Keratinocyte (primary cell): ENCODE data around the gene SLC22A1. TPM values are rescaled to one million over a fixed set of nuclear protein-coding genes. Genes with fewer than 3 reads are reported as not detected.

Experiments used
- DNase-seq: peaks from one replicate; pipeline ENCODE4 v3.0.0-alpha.2; 2011; ENCODE audit warnings: low read depth, missing footprints, low spot score
- FAIRE-seq: peaks from 2 replicates; lab custom pipeline; 2011; peaks lifted over from hg19 to GRCh38; lab: Jason Lieb, UNC
- H2AFZ ChIP-seq: 2 replicates; pipeline ENCODE4 v1.6.0; 2012; ENCODE audit warnings: low read length, control low read depth, inconsistent platforms; ENCODE audit not compliant: control insufficient read depth
- H3K27ac ChIP-seq: 2 replicates; pipeline ENCODE4 v1.5.1; 2011; ENCODE audit warnings: low read length; ENCODE audit not compliant: control insufficient read depth, insufficient read depth
- H3K27me3 ChIP-seq: 3 replicates; pipeline ENCODE4 v1.6.0; 2011; ENCODE audit warnings: low read length; ENCODE audit not compliant: control insufficient read depth, insufficient read depth; ENCODE audit errors: extremely low read depth
- H3K36me3 ChIP-seq, 2 experiments: 2 replicates in 1 of 2; 3 replicates in 1 of 2; pipeline ENCODE4 v1.5.1; 2011; ENCODE audit warnings: low read length in 2 of 2, mild to moderate bottlenecking in 1 of 2; ENCODE audit not compliant: control insufficient read depth in 2 of 2, insufficient read depth in 2 of 2; ENCODE audit errors: extremely low read depth in 1 of 2
- H3K4me1 ChIP-seq: 3 replicates; pipeline ENCODE4 v1.5.1; 2011; ENCODE audit warnings: low read length; ENCODE audit not compliant: control insufficient read depth, insufficient read depth; ENCODE audit errors: extremely low read depth
- H3K4me2 ChIP-seq: 3 replicates; pipeline ENCODE4 v1.6.0; 2011; ENCODE audit warnings: low read depth, low read length; ENCODE audit not compliant: control insufficient read depth, insufficient read depth; ENCODE audit errors: extremely low read depth
- H3K4me3 ChIP-seq, 3 experiments: fragments of 200-600 bp in 1 of 3; sonication (generic) in 1 of 3; 2 replicates in 2 of 3; 3 replicates in 1 of 3; pipeline ENCODE4 v1.5.1; 2011 to 2016; ENCODE audit warnings: low read length in 3 of 3, mild to moderate bottlenecking in 3 of 3, control low read depth in 2 of 3, inconsistent platforms in 1 of 3, low read depth in 1 of 3, mixed read lengths in 1 of 3, mixed run types in 1 of 3, moderate library complexity in 1 of 3; ENCODE audit not compliant: control insufficient read depth in 2 of 3, insufficient read depth in 2 of 3; ENCODE audit errors: extremely low read depth in 1 of 3
- H3K79me2 ChIP-seq: 2 replicates; pipeline ENCODE4 v1.6.0; 2012; ENCODE audit warnings: low read length; ENCODE audit not compliant: control insufficient read depth, insufficient read depth
- H3K9ac ChIP-seq: 3 replicates; pipeline ENCODE4 v1.6.0; 2011; ENCODE audit warnings: low read length; ENCODE audit not compliant: control insufficient read depth, insufficient read depth; ENCODE audit errors: extremely low read depth
- H3K9me1 ChIP-seq: 3 replicates; pipeline ENCODE4 v1.6.0; 2011; ENCODE audit warnings: low read length; ENCODE audit not compliant: control insufficient read depth, insufficient read depth; ENCODE audit errors: extremely low read depth
- H3K9me3 ChIP-seq: 2 replicates; pipeline ENCODE4 v1.5.1; 2012; ENCODE audit warnings: low read depth, low read length; ENCODE audit not compliant: control insufficient read depth
- H4K20me1 ChIP-seq: 3 replicates; pipeline ENCODE4 v1.6.0; 2011; ENCODE audit warnings: low read length; ENCODE audit not compliant: control insufficient read depth, insufficient read depth; ENCODE audit errors: extremely low read depth
- EZH2 ChIP-seq: IDR thresholded peaks from one replicate; pipeline ENCODE4 v1.6.1; 2012; ENCODE audit warnings: inconsistent platforms, mild to moderate bottlenecking, low read length, moderate library complexity
- dilution Hi-C: fragments of 300-500 bp; cut with MboI; formaldehyde crosslinking; loops from one replicate; pipeline ENCODE4 v1.7.0; 2020; ENCODE audit warnings: low sequenced_read_pairs; ENCODE audit not compliant: extremely low pct_ligation_motif_present
- polyA plus RNA-seq, 5 experiments: library from polyadenylated mRNA; depleted of rRNA in 3 of 5; stranded (reverse) in 3 of 5; stranded (forward) in 1 of 5; unstranded in 1 of 5; fragments of >200 nt; gene quantifications; 1 replicate in 1 of 5; 2 replicates in 3 of 5; 3 replicates in 1 of 5; pipeline versions ENCODE4 v1.2.1 to v1.2.3, GENCODE V29; 2011 to 2012; ENCODE audit warnings: missing spikeins in 2 of 5, low read depth in 1 of 5, low replicate concordance in 1 of 5
- TF ChIP-seq, protein P1 (sequence below), 3 experiments: IDR thresholded peaks in 1 of 3; conservative IDR thresholded peaks in 1 of 3; optimal IDR thresholded peaks in 1 of 3; 2 replicates in 2 of 3; 3 replicates in 1 of 3; pipeline versions ENCODE3 to v1.5.1; 2011; ENCODE audit warnings: low read length in 3 of 3, mild to moderate bottlenecking in 3 of 3, moderate library complexity in 2 of 3, control low read depth in 1 of 3, inconsistent platforms in 1 of 3; ENCODE audit not compliant: insufficient read depth in 2 of 3; ENCODE audit errors: extremely low read depth in 1 of 3

Gene SLC22A1
- polyA plus RNA-seq, 1 donor (not counting 4 experiments of a cell fraction or from before 2014, with no cell fraction given), result 0.76 TPM

- H3K27ac ChIP-seq, result no peak overlapping the region
- H3K4me2 ChIP-seq, result no peak overlapping the region
- no peaks in the 10 kb centered on the region for H4K20me1 ChIP-seq
- TF ChIP-seq EZH2, result no peak
- TF ChIP-seq, protein P1, sequence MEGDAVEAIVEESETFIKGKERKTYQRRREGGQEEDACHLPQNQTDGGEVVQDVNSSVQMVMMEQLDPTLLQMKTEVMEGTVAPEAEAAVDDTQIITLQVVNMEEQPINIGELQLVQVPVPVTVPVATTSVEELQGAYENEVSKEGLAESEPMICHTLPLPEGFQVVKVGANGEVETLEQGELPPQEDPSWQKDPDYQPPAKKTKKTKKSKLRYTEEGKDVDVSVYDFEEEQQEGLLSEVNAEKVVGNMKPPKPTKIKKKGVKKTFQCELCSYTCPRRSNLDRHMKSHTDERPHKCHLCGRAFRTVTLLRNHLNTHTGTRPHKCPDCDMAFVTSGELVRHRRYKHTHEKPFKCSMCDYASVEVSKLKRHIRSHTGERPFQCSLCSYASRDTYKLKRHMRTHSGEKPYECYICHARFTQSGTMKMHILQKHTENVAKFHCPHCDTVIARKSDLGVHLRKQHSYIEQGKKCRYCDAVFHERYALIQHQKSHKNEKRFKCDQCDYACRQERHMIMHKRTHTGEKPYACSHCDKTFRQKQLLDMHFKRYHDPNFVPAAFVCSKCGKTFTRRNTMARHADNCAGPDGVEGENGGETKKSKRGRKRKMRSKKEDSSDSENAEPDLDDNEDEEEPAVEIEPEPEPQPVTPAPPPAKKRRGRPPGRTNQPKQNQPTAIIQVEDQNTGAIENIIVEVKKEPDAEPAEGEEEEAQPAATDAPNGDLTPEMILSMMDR (optimal IDR thresholded peaks at IDR 0.05 in 1 of 3, IDR thresholded peaks at IDR 0.05 in 1 of 3, conservative IDR thresholded peaks at IDR 0.05 in 1 of 3; ENCODE audit: extremely low read depth in 1 of 3, insufficient read depth in 2 of 3, low read length in 3 of 3), result no peak
- H3K9me1 ChIP-seq, result no peaks in the 10 kb centered on the region
- no peak overlapping the region for H3K4me3 ChIP-seq
- no peak for FAIRE-seq
- H3K9ac ChIP-seq, result no peak overlapping the region
- no peaks in the 10 kb centered on the region for H3K36me3 ChIP-seq
- H3K27me3 ChIP-seq, result no peaks in the 10 kb centered on the region
- no peak for DNase-seq
- H3K9me3 ChIP-seq, result no peaks in the 10 kb centered on the region
- H3K79me2 ChIP-seq, result no peaks in the 10 kb centered on the region
- H3K4me1 ChIP-seq, result peaks cover 10% of the 10 kb centered on the region
- dilution Hi-C loops, result no loop called here
- H2AFZ ChIP-seq, result no peak overlapping the region
Observed at GRCh38 chr6:160141001-160141726, 19.5 kb downstream of the SLC22A1 start.

DNA sequence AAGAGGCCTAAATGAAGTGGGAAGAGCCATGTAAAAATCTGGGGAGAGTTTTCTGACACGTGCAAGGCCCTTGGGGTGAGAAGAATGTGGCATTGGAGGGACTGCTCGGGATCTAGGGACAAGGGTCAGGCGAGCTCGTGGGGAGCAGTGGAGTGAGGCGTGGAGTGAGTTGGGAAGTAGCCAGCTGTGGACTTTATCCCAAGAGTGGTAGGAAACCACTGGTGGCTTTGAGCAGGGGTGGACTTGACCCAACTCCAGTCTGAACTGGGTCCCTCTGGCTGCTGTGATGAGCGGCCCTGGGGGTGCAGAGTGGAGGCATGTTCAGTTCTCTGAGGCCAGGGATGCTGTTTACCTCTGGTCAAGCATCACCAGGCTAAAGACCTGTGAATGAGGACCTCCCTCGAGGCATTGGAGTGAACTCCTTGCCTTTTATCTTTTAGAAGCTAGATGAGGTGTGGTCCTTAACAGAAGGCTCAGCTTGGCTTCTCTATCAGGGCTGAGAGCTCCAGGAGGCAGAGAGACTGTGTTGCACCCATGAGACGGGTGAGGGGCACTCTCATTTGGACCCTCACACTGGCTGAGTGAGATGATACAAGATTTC lies 20.6 kb downstream of the SLC22A1 start:
- DNase-seq (no peak), FAIRE-seq (no peak)
- no peaks in the 10 kb centered on the region for H3K36me3 ChIP-seq
- no peaks in the 10 kb centered on the region for H3K9me3 ChIP-seq
- no peaks in the 10 kb centered on the region for H3K27me3 ChIP-seq
- H2AFZ ChIP-seq, result no peak overlapping the region
- TF ChIP-seq, protein P1 (optimal IDR thresholded peaks at IDR 0.05 in 1 of 3, IDR thresholded peaks at IDR 0.05 in 1 of 3, conservative IDR thresholded peaks at IDR 0.05 in 1 of 3; ENCODE audit: extremely low read depth in 1 of 3, insufficient read depth in 2 of 3, low read length in 3 of 3), result no peak
- no peak for TF ChIP-seq EZH2
- dilution Hi-C loops, result no loop called here
- H3K4me3 ChIP-seq, result no peak overlapping the region
- H3K9me1 ChIP-seq, result no peaks in the 10 kb centered on the region
- no peaks in the 10 kb centered on the region for H4K20me1 ChIP-seq
- no peak overlapping the region for H3K9ac ChIP-seq
- no peak overlapping the region for H3K27ac ChIP-seq
- H3K79me2 ChIP-seq, result no peaks in the 10 kb centered on the region
- no peak overlapping the region for H3K4me2 ChIP-seq
- peaks cover 10% of the 10 kb centered on the region for H3K4me1 ChIP-seq
